Measurements from ENCODE around the gene FGF14. TPM values are rescaled to one million over a fixed set of nuclear protein-coding genes. Genes with fewer than 3 reads are reported as not detected.
A peak's percentile ranks its signal among the peaks of the same experiment; 100 is the strongest.

FGF14 gene
- total and polyA plus RNA-seq, 2 of the 4 experiments (the other 2 are of a cell fraction): under 0.01 TPM; not detected in 1

DNA sequence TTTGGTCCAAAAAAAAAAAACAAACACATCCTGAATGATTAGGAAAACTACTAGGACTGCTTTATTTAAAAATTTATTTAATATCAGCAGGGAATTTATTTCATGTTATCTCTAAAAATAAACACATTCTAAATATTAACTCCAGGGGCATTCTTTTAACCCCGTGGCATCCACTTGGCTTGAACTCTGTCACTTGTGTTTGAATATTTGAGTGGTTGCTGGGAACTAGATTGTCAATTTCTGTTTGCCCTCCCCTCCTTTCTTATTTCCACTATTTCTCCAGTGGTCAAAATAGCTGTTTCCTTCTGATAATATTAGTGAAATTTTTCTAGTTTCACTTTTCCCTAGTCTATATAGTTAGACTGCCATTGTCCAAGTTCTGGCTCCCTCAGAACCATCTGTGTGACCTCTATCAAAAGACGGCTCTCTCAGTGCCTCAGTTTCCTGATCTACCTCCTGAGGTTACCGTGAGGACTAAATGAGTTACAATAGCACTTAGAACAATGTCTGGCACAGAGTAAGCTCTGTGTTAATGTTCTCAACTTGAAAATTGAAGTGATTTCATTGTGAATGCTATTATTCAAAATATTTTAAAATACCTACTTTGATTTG lies 107.3 kb downstream of the FGF14 start:
- Histone ChIP-seq H4K91ac (ENCODE audit: insufficient read depth, low read depth, low read length) (no peak overlapping the region), H2BK5ac (ENCODE audit: low read depth, low read length, poor library complexity, severe bottlenecking) (no peak overlapping the region), H3K4ac (ENCODE audit: low read depth, low read length) (no peak overlapping the region), H4K5ac (ENCODE audit: low read depth, low read length) (peak overlapping the region; percentile 57; the same call in 1 of the 2 replicates), H3K4me1 (ENCODE audit: control insufficient read depth, insufficient read depth, low read length) (peaks cover 7% of the 10 kb centered on the region), H3K27me3 (ENCODE audit: control insufficient read depth, insufficient read depth, low read length) (peaks cover 3% of the 10 kb centered on the region; the same call in 1 of the 2 replicates), H4K8ac (ENCODE audit: low read depth in 2 of 2, low read length in 2 of 2) (no peak overlapping the region), H3K9ac (ENCODE audit: low read depth, low read length) (no peak overlapping the region), H2BK15ac (ENCODE audit: low read depth, low read length) (no peak overlapping the region; the same call in 2 of the 3 replicates), H2BK120ac (ENCODE audit: low read depth, low read length) (0 out of 2 replicates have a peak overlapping the region, but pooled peaks have one; percentile 24), H3K23ac (ENCODE audit: low read depth, low read length) (no peak overlapping the region), H2AK9ac (replicated peaks; ENCODE audit: low read depth, low read length, poor library complexity) (no peak overlapping the region), H4K20me1 (ENCODE audit: insufficient read depth, low read length) (no peaks in the 10 kb centered on the region), H3K4me3 (ENCODE audit: insufficient read depth, low read depth, low read length) (no peak overlapping the region), H3K79me1 (ENCODE audit: low read depth in 1 of 2, low read length in 2 of 2) (no peaks in the 10 kb centered on the region), H3K9me1 (ENCODE audit: insufficient read depth, low read length) (no peaks in the 10 kb centered on the region; the same call in 1 of the 2 replicates), H2AK5ac (ENCODE audit: low read depth, low read length) (no peak overlapping the region), H3K18ac (ENCODE audit: low read depth, low read length) (peak overlapping the region; percentile 50), H3K56ac (ENCODE audit: extremely low read depth, insufficient read depth, low read length) (no peak overlapping the region), H3K27ac (ENCODE audit: insufficient read depth, low read length) (no peak overlapping the region), H3K14ac (replicated peaks; ENCODE audit: low read depth, low read length) (no peak overlapping the region), H2AFZ (replicated peaks; ENCODE audit: low read length, poor library complexity) (no peak overlapping the region), H3K4me2 (ENCODE audit: low read depth, low read length) (no peak overlapping the region; the same call in 1 of the 2 replicates), H2BK20ac (ENCODE audit: low read depth, low read length) (no peak overlapping the region), H3K36me3 (ENCODE audit: control insufficient read depth, insufficient read depth, low read length) (no peaks in the 10 kb centered on the region), H3K9me3 (ENCODE audit: control insufficient read depth, insufficient read depth, low read length) (no peaks in the 10 kb centered on the region)
- in situ Hi-C loops (cut with MboI; ENCODE audit: low sequenced_read_pairs): no loop called here
- CTCF ChIA-PET: interaction anchor here (0.5 kb wide), 1 partner anchor 12 kb away, joined by 3 read pairs; no protein-coding TSS in a partner anchor
- POLR2A ChIA-PET (ENCODE audit: unreplicated experiment): no interaction called here
- no TSS peak for BruUV-seq (replicated peaks)
- dilution Hi-C loops (cut with HindIII; ENCODE audit: low sequenced_read_pairs, unreplicated experiment): no loop called here
- intact Hi-C loops (cut with micrococcal nuclease): loop anchor here (1.0 kb wide), 1 partner anchor 8 kb away; no protein-coding TSS in a partner anchor
- ATAC-seq (ENCODE audit: low read depth) (no peak), DNase-seq (no peak)
- TF ChIP-seq, protein P1, sequence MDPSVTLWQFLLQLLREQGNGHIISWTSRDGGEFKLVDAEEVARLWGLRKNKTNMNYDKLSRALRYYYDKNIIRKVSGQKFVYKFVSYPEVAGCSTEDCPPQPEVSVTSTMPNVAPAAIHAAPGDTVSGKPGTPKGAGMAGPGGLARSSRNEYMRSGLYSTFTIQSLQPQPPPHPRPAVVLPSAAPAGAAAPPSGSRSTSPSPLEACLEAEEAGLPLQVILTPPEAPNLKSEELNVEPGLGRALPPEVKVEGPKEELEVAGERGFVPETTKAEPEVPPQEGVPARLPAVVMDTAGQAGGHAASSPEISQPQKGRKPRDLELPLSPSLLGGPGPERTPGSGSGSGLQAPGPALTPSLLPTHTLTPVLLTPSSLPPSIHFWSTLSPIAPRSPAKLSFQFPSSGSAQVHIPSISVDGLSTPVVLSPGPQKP (IDR thresholded peaks at IDR 0.05; ENCODE audit: borderline replicate concordance, low read depth, low read length): no peak
- TF ChIP-seq, protein P2, sequence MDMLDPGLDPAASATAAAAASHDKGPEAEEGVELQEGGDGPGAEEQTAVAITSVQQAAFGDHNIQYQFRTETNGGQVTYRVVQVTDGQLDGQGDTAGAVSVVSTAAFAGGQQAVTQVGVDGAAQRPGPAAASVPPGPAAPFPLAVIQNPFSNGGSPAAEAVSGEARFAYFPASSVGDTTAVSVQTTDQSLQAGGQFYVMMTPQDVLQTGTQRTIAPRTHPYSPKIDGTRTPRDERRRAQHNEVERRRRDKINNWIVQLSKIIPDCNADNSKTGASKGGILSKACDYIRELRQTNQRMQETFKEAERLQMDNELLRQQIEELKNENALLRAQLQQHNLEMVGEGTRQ (IDR thresholded peaks at IDR 0.05; ENCODE audit: low read depth, low read length): no peak
- TF ChIP-seq RFX5 (IDR thresholded peaks at IDR 0.05; ENCODE audit: low read depth, low read length): no peak
- TF ChIP-seq RCOR1 (IDR thresholded peaks at IDR 0.05; ENCODE audit: insufficient replicate concordance, low read length): no peak
- no peak for TF ChIP-seq BHLHE40 (IDR thresholded peaks at IDR 0.05; ENCODE audit: low read depth, low read length)
- no peak for TF ChIP-seq FOS (IDR thresholded peaks at IDR 0.05; ENCODE audit: low read depth, low read length)
- TF ChIP-seq MAFK (IDR thresholded peaks at IDR 0.05; ENCODE audit: low read depth, low read length): no peak
- no peak for TF ChIP-seq MAZ (IDR thresholded peaks at IDR 0.05; ENCODE audit: borderline replicate concordance, low read depth, low read length)
- no peak for TF ChIP-seq CTCF (conservative IDR thresholded peaks at IDR 0.05; ENCODE audit: low read depth, low read length)
- no peak for TF ChIP-seq MXI1 (IDR thresholded peaks at IDR 0.05; ENCODE audit: borderline replicate concordance, low read depth, low read length)
- no peak for TF ChIP-seq CEBPB (IDR thresholded peaks at IDR 0.05; ENCODE audit: low read depth, low read length)
- TF ChIP-seq NFE2L2 (IDR thresholded peaks at IDR 0.05; ENCODE audit: low read depth, low read length): no peak
- no peak for TF ChIP-seq SMC3 (IDR thresholded peaks at IDR 0.05; ENCODE audit: low read depth, low read length)
- WGBS, 2 experiments (ENCODE audit: extremely low coverage in 2 of 2, insufficient read length in 1 of 2): no CpG with 5 or more reads among the region's 3 CpGs

All from IMR-90 (cell line).